HG02981 (cell line): ENCODE measurements around the gene KCNC2.

ENCODE experiments used
- ATAC-seq: cut with Tn5 transposase; IDR thresholded peaks from one replicate; pipeline ENCODE4 v1.9.1; 2021; ENCODE audit warnings: mild to moderate bottlenecking, moderate library complexity; ENCODE audit not compliant: unreplicated experiment

Gene KCNC2

DNA sequence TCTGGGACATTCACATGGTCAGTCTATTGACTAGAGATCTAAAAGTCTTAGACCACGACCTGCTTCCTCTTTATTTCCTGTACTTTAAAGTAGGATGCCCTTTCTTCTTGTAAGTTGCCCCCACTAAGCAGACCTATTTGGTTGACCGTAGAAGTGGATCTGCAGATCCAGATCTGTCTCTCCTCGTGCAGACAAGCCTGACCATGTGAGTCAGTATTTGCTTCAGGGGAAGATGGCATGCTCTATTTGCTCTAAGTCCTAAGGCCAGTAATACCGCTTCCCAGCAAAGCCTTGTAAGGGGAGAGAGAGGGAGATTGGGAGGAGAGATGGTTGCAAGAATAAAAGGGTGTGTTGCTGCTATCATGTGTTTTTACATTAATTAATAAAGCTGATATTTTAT, 46.8 kb downstream of the KCNC2 start:
- ATAC-seq, result no peak

DNA sequence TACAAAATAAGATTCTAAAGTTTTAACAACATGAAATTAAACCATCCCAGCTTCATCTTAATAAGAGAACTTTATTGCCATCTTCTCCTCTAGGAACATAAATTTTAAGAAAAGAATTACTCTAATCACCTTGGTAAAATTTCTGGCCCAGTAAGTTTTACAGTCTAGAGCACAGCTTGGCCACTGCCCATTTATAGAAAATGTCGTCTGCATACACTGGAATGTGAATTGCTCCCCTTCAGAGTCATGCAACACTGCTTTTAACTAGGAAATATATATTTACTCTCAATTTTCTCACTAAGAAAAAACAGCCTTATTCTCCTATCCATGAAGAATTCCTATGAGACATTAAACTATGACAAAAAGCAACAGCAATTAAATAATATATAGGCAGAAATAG, 48.2 kb downstream of the KCNC2 start:
- no peak for ATAC-seq

DNA sequence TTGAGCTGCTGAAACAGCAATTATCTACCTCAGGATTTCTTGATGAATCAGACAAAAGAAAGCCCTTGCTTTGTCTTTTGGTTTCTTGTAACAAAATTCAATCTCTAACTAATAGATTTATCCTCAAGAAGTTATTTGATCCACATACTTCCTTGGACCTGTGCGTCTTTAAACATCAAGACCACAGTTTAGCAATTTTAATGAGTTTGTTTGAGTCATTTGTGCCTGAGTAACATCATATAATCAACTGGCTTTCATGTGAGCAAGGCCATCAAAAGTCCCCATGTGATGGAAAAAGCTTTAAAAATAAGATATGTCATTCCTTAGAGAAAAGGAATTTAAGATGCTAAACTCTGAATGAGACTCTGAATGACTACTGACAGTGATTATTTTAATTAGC, 52.3 kb downstream of the KCNC2 start:
- ATAC-seq, result no peak

DNA sequence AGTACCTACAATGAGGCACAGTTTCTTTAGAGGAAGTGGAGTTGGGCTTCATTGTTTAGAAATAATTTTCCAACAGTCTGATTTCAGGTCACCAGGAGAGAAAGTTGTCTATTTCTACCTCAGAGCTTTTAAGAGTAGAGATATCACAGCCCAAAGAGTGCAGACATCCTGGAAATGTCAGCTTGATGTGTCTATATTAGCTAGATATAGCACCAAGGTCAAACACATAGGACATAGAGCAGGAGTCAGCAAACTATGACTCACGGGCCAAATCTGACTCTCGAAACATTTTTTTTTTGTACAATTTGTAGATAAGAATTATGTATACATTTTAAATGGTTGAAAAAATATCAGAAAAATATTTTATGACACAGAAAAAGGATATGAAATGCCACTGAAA, 53.7 kb downstream of the KCNC2 start:
- ATAC-seq, result no peak

DNA sequence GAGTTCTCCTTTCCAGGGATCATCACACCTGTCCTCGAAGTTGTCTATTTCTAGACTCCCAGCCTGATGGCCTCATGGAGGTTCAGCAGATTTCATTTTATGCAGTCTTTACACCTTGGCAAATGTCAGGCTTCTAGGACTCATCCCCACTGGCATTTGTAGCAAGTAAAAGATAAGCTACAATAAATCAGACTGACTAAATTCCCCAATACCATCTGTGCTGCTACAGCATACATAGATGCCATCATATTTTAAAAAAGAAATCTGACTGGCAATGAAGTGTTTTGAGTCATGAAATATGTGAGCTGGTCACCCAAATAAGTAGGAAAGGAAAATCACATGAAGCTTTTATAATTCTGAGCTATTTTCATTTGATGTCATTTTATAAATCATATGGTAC, 55.3 kb downstream of the KCNC2 start:
- ATAC-seq, result no peak

- ATAC-seq, result no peak
Observed at GRCh38 chr12:75139196-75139595, 70.4 kb downstream of the KCNC2 start.

DNA sequence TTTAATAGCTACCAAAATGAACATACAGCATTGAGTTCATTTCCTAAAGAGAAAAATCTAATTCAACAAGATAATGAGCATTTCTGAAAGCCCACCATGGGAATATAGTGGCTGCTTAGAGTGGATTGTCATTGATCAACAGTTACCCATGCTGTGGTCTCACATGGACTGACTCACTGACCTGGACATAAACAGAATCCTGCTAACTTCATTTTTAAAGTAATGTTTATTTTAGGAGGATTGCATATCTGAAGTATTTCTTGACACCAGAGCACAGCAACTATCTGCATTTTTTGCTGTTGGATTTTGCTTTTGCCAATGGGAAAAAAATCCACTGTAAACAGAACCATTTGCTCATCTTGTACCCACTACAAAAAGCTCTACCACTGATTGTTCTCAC, 71.7 kb downstream of the KCNC2 start:
- ATAC-seq, result no peak

- ATAC-seq, result no peak
Observed at GRCh38 chr12:75135026-75135425, 74.6 kb downstream of the KCNC2 start.

DNA sequence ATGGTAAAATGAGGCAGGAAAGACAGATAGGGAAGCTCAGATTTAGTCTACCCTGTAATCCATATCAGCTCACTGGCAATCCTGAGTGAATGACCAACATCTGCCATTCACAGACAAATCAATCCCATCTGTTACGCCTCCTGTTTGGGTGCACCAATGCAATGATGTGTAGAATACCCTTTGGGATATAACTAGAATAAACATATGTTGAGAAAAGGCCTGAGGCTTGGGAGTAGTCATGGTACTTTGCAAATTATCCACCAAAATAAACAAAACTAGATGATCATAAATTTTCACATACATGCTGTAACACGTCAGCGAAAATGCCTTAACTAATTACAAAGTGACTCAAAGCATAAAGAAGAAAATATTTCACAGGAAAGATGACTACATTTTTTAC, 78.8 kb downstream of the KCNC2 start:
- no peak for ATAC-seq

GRCh38 chr12:75129275-75129674, 80.4 kb downstream of the KCNC2 start:
- no peak for ATAC-seq

DNA sequence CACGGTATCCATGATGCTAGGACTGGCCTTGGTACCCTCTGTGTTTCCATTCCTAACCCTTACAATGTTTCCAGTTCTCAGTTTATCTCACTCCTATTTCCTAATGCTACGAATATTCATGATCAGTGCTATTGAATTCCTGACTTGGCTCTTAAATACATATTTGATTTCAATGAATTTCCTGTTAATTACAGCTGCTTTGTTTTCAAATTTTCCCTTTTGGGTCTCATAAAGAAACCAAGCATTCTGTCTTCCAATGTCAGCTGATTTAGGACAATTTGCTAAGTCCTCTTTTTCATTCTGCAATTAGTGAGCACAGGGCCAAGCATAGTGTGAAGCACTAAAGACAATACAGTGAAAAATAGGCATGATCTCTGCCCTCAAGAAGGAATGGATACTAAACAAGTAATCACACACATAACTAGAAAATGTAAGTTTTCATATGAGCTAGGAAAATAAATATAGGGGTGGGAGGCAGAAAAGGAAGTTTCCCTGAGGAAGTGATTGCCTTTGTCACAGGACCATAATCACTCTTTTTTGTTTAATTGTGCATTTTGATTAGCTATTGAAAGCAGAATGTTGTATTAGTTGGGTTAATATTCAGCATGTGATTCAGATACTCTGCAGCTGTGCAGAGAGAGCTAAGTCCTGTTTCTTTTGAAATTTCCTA, 88.5 kb downstream of the KCNC2 start:
- ATAC-seq, result no peak

DNA sequence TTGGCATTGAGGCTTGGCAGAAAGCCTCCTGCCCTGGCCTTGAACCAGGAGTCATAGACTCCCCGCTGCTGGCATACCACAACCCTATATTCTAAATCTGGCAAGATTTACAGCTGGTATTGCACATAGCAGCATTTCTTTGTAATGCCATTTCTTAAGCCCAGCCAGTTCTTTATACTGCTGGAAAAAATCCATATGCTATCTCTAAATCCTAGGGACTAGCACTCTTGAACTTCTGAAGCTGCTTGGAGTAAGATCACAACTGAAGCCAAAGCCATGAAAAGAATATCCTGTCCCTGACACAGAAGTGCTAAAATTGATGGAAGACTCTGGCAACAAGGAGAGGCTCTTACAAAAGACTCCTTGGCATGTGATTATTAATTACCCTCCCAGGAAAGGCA, 89.3 kb downstream of the KCNC2 start:
- ATAC-seq, result no peak

- no peak for ATAC-seq
Observed at GRCh38 chr12:75116646-75117198, 92.9 kb downstream of the KCNC2 start.

- ATAC-seq, result no peak
Observed at GRCh38 chr12:75115748-75116147, 93.9 kb downstream of the KCNC2 start.

DNA sequence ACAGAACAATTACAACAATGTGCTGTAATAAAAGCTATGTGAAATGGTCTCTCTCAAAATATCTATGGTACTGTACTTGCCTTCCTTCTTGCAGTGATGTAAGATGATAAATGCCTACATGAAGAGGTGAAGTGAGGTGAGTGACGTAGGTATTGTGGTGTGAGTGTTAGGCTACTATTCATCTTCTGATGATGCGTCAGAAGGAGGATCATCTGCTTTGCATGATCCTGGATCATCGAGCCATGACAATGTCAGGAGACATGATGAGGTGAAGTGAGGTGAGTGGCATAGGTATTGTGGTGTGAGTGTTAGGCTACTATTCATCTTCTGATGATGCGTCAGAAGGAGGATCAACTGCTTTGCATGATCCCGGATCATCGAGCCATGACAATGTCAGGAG, 105.8 kb downstream of the KCNC2 start:
- no peak for ATAC-seq

- ATAC-seq, result no peak
Observed at GRCh38 chr12:75101781-75102180, 107.9 kb downstream of the KCNC2 start.

DNA sequence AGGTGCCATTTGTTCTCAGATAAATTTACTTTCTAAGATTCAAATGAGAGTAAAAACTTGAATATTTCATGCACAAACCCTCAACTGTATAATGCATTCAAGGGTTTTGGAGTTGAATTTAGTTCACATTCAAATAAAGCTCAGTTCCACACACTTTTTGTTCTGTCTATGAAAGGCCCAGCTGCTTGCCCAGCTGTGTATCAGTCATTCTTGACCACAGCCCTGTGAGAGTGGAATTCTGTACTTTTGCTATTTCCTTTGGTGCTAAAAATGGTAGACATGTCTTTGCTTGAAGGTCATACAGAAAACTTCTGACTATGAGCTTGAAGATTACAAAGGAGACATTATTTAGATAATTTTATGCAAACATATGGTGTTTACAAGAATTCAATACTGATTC, 110.4 kb downstream of the KCNC2 start:
- no peak for ATAC-seq

- no peak for ATAC-seq
Observed at GRCh38 chr12:75097003-75097402, 112.6 kb downstream of the KCNC2 start.

- no peak for ATAC-seq
Observed at GRCh38 chr12:75087654-75088053, 122.0 kb downstream of the KCNC2 start.

DNA sequence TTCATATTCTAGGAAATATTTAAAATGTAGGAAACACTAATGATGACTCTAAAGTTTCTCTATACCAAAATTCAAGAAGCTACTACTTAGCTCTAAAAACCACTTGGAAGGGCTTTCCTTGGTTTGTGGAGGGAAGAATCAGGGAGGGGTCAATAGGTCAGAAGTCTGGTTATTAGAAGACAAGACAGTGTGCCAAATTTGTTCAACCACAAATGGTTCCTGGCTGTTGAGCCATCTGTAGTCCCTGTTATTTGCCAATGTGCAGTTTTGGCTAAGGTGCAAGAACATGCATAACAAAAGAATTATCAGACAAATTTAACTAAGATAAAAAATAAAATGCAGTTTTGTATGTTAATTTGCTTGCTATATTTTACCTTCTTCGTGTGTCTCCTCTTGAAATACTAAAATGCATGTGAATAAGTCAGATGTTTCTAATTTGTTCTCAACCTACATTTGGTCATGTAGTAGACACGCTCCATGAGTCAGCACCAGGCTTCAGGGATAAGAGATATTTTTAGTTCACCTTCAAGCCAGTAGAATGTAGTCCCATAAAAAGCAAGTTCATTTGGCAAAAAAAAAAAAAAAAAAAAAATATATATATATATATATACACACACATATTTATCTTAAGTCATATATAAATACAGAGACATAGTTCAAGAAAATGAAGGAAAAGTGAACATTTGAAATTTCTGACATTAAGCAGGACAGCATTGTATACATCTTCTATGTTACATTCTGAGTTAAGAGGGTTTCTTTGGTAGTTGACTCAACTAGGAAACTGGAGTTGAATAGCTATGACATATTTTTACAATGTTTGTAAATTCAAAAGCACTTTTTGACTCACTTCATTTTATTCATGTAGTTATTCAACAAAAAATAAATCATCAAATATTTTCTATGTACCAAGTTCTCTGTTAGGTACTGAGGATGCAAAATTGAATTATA, 123.3 kb downstream of the KCNC2 start:
- ATAC-seq, result no peak

DNA sequence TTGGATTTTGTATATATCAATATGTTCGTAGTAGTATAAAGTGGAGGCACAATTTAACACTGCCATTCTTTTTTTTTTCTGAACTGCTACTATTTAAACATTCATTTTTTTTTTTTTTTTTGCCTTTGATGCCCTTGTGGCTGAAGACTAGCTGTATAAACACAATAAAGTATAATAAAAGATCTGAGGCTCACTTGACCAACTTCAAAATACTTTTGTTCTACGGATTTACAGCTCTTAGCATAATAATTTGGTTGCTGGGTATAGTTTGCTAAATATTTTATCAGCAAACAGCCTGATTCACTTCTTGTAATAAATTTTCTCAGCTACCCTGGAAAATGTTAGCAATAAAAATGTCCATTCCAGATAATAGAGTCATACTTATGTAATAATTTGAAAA, 128.3 kb downstream of the KCNC2 start:
- ATAC-seq, result no peak

DNA sequence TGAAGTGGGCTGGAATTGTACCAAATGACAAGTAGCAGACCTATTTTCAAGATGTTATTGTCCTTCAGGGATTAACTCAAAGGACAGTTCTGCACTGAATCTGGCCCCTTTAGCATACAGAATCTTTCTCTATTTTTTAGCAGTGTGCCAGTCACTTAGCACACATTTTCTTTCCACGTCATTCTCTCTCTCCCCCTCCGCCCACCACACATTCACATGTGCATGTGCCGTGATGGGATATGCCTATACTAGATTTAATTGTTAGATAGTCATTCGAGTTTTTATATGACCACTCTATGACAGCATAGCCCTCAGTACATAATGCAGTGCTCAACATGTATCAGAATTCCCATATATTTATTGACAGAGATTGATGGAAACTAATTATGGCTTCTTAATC, 129.1 kb downstream of the KCNC2 start:
- ATAC-seq, result no peak
